Activated T-helper 1 cell treated with anti-CD3 and anti-CD28 coated beads, Interleukin-2, amount 50 U/mL, for 16 hours (primary cell): Measurements from ENCODE around the gene WSB1.
"Not testable (repeated sequence)": the region's sequence is repeated elsewhere in the genome, so short reads cannot be mapped to it uniquely, and the experiment has no call there.

Experiments
- DNase-seq, 2 donors: peaks; one replicate each; pipeline ENCODE4 v3.0.0-alpha.2; 2020; ENCODE audit warnings: low read depth in 1 of 2, low spot score in 1 of 2

The WSB1 gene

GRCh38 chr17:27279132-27279531 lies 14.8 kb upstream of the WSB1 start:
- not testable (repeated sequence) for DNase-seq

GRCh38 chr17:27280527-27280926 lies 13.4 kb upstream of the WSB1 start:
- no peak for DNase-seq

GRCh38 chr17:27281438-27281837 lies 12.5 kb upstream of the WSB1 start:
- no peak for DNase-seq

GRCh38 chr17:27282054-27282551 lies 11.8 kb upstream of the WSB1 start:
- no peak for DNase-seq

GRCh38 chr17:27283060-27283459 lies 10.9 kb upstream of the WSB1 start:
- DNase-seq: no peak

GRCh38 chr17:27283751-27284150 lies 10.2 kb upstream of the WSB1 start:
- no peak for DNase-seq

GRCh38 chr17:27284811-27285415 lies 9.0 kb upstream of the WSB1 start:
- no peak for DNase-seq

- DNase-seq: no peak
Measured at GRCh38 chr17:27285516-27285915, 8.4 kb upstream of the WSB1 start.

GRCh38 chr17:27288183-27288582 lies 5.7 kb upstream of the WSB1 start:
- no peak for DNase-seq

GRCh38 chr17:27289856-27290255 lies 4.1 kb upstream of the WSB1 start:
- DNase-seq: no peak

GRCh38 chr17:27290916-27291598 lies 2.9 kb upstream of the WSB1 start:
- DNase-seq: no peak

GRCh38 chr17:27293359-27293897 lies 486 bp upstream of the WSB1 start:
- no peak for DNase-seq

GRCh38 chr17:27294689-27295630 lies 1.0 kb downstream of the WSB1 start:
- no peak for DNase-seq

GRCh38 chr17:27295945-27296344 lies 2.0 kb downstream of the WSB1 start:
- no peak for DNase-seq

GRCh38 chr17:27296428-27296979 lies 2.6 kb downstream of the WSB1 start:
- DNase-seq: no peak

GRCh38 chr17:27299384-27300049 lies 5.6 kb downstream of the WSB1 start:
- DNase-seq: no peak

GRCh38 chr17:27303734-27304133 lies 9.8 kb downstream of the WSB1 start:
- no peak for DNase-seq

GRCh38 chr17:27306276-27306835 lies 12.4 kb downstream of the WSB1 start:
- no peak for DNase-seq

- no peak for DNase-seq
Measured at GRCh38 chr17:27310565-27311110, 16.7 kb downstream of the WSB1 start.

- DNase-seq: no peak
Measured at GRCh38 chr17:27313301-27313700, 19.4 kb downstream of the WSB1 start.
